ENCODE results near the gene MAP3K14.
"Not testable (repeated sequence)": the region's sequence is repeated elsewhere in the genome, so short reads cannot be mapped to it uniquely, and the experiment has no call there.

MAP3K14 gene

DNA sequence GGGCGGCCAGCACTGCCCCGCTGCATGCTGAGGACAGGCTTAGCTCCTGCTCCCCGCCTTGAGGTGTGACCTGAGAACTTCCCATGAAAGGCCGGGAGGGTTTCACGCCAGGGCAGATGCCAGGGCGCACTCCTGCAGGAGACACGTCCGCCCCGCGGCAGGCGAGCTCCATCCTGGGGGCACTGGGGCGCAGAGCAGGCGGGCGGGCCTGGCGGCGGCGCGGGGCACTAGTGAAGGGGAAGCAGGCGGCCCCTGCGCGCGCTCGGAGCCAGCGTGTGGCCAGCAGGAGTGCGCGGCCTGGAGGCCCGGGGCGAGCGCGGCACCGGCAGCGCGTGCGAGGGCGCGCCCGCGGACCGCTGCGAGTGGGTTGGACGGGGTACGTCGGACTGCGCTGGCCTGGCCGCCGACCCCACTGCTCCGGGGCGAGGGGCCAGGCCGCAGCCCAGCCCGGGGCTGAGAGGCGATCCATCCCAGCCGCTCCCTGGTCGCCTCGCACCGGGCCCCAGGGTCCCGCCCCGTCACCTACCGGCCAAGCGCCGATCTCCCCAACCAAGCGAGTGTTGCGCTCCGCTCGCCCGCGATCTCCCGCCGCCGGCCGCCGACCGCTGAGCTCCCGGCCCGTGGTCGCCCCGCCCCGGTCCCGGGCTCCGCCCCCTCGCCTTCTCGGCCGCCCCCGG, at the start of gene MAP3K14:
Gene MAP3K14 (minus strand): TSS at position 587 of the 677 bp plus-strand sequence. CDS start 26,275 bp downstream, outside the sequence.
- FAIRE-seq: no peak

GRCh38 chr17:45366049-45366448, 49.2 kb upstream of the MAP3K14 start:
- no peak for FAIRE-seq

DNA sequence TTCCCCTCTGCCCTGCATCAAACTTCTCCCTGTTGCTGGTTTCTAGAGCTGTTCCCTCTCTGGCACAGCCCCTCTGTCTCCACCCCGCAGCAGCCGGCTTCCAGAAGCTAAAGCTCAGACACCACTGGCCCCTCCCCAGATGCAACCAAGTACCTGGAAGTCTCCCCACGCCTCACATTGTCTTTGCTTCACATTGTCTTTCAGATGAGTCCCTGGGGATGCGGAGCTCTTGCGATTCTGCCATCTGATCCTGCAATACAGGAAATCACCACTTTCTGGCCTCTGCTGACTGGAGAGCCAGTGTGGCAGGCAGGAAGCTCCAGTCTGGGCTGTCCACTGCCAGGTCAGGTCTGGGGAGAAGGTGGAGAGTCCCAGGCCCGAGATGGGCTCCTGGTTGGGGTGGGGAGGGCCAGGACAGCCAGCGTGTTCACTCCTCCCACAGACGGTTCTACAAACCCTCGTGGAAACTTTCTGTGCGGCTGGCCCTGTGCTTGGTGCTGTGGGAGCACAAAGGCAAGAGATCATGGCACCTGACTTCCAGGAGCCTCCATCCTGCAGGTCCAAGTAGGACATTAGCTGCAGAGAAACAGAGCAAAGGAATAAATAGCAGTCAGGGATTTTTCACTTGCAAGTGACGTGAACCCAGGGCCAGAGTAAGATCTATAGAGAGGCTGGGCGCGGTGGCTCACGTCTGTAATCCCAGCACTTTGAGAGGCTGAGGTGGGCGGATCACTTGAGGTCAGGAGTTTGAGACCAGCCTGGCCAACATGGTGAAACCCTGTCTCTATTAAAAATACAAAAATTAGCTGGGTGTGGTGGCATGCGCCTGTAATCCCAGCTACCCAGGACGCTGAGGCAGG, 47.9 kb upstream of the MAP3K14 start:
- FAIRE-seq: no peak

GRCh38 chr17:45363498-45363897, 46.7 kb upstream of the MAP3K14 start:
- no peak for FAIRE-seq

DNA sequence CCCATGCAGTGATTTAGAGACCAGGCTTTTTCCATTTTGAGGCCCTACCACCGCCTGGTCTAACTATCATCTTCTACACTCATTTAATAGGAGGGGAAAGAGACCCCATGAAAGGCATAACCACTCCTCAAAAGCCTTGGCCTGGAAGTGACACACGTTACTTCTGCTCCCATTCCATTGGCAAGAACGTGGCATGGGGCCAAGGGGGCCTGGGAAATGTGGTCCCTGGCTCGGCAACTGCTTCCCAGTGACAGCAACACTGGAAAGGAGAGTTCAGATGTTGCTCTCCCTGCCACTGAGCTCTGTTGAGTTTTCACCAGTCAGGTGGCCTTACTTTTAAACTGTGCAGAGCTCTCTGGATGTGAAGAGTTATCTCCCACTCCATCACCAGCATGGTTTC, 45.2 kb upstream of the MAP3K14 start:
- FAIRE-seq: no peak

- FAIRE-seq: no peak
Measured at GRCh38 chr17:45361451-45361850, 44.6 kb upstream of the MAP3K14 start.

DNA sequence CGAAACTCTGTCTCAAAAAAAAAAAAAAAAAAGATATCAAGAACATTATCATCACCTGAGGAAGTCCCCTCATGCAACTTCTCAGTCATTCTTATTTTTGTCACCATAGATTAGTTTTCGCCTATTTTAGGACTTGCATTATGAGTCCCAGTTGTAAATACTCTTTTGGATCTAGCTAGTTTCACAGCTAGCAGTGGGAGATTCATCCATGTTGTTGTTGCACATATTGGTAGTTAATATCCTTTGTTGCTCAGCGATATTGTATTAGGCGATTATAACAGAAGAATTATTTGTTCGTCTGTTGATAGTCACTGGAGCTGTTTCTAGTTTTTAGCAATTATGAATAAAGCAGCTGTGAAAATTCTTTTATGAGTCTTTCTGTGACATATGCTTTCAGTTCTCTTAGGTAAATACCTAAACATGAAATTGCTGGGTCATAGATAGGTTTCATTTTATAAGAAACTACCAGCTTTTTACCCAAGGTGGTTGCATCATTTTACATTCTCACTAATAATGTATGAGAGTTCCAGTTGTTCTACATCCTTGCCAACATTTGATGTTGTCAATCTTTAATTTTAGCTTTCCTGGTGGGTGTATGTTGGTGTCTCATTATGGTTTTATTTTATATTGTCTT, 40.7 kb upstream of the MAP3K14 start:
- no peak for FAIRE-seq

DNA sequence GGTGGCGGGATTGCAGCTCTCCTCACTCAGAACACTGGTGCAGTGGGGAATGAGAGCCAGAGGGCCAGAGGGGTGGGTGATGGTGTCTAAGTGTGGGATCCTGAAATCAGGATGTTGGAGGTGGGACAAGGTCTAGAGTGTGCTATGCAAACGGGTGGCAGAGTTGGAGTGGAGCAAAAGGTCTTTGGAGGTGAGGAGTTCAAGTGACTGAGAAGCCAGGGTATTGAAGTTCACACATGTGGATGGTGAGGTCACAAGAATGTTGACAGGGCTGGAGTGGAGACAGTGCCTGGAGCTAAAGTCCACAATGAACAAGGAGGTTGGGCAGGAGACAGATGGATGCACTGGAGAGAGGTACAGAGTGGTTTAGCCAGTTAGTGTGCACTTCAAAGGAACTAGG, 38.3 kb upstream of the MAP3K14 start:
- FAIRE-seq: no peak

GRCh38 chr17:45353043-45353442, 36.2 kb upstream of the MAP3K14 start:
- FAIRE-seq: no peak

GRCh38 chr17:45351831-45352230, 35.0 kb upstream of the MAP3K14 start:
- no peak for FAIRE-seq

GRCh38 chr17:45347444-45347843, 30.6 kb upstream of the MAP3K14 start:
- no peak for FAIRE-seq

DNA sequence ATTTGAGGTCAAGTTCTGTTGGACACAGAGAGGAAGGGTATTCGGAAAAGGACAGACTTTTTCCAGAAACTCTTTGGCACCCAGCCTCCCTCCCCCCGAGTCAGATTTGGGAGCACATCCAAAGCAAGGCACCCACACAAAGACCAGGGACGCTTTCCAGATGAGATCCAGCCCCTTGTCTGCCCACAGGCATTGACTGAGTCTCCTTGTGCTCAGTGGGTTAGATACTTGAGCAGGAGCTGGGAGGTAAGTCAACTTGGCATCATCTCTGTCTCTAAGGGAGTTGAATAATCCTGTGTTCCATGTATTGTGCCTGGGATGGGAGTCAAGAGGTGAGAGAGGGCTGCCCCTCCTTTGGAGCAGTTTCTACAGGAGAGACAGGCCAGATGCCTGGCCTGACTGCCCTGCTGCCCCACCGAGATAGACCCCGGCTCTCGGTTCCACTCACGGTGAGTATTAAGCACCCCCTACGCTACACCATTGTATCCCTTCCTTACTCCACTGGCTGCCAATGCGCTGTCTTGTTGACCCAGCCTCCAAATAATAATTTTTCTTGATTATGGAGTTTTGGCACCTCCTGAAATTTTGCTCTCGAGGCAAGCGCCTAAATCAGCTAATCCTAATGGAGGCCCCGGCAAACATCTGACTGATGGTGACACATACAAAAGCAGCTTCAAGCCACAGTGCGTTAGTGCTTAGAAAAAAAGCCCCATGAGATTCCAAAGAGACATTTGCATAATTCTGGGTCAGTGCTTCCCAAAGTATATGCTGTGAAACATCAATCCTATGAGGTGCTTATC, 29.6 kb upstream of the MAP3K14 start:
- FAIRE-seq: no peak

- FAIRE-seq: no peak
Measured at GRCh38 chr17:45345554-45346215, 28.9 kb upstream of the MAP3K14 start.

- no peak for FAIRE-seq
Measured at GRCh38 chr17:45345246-45345553, 28.4 kb upstream of the MAP3K14 start.

- FAIRE-seq: not testable (repeated sequence)
Measured at GRCh38 chr17:45343967-45344664, 27.3 kb upstream of the MAP3K14 start.

DNA sequence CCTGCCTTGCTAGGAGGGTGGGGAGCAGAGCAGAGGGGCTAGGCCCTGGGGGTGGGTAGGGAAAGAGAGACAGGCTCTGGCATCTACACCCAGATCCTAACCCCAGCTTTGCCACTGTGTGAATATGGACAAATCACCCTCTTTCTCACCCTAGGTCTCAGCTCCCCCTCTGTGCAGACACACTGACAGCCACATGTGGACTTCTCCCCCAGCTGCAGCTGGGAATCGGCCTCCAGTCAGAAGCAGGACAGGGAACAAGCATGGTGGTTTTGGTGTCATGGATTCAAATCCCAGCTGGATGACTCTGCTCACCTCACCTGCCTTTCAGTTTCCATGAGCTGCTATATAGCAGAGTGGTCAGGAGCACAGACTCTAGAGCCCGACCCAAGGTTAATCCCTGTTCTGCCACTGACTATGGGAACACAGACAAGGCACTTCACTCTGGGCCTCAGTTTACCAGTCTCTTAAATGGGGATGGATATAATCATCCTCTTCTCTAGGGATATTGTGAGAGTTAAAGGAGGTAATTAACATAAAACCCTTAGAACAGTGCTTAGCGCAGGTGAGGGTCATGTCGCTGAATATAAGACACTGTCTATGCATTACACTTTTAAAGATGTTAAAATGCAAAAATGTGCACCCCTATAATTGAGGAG, 26.2 kb upstream of the MAP3K14 start:
- no peak for FAIRE-seq

GRCh38 chr17:45342306-45342705, 25.5 kb upstream of the MAP3K14 start:
- FAIRE-seq: no peak

DNA sequence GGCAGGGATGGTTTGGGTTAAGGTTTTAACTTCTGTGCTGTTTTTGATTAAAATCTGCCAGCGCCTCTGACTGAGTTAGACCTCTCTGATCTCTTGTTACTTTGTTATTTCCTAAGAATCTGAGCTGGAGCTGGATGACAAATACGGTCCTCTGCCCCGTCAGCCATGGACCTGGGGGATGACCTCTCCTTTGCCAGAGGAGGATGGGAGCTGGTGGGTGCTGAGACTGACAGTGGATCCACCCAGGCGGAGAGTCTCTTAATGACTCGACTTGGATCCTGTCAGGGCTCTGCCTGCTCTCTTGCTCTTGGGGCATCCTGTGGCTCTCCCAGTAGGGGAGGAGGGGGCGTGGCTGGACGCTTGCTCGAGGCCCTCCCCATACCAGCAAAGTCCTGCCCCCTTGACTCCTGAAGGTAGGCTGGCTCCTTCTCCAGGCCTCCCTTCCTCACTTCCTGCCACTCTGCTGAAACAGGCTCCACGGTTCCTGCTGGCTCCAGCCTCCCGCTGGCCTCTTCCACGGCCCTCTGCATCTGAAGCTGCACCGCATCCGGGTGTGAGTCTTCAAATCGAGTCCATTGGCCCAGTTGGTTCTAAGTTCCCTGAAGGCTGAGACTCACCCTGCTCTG, 24.8 kb upstream of the MAP3K14 start:
- no peak for FAIRE-seq

DNA sequence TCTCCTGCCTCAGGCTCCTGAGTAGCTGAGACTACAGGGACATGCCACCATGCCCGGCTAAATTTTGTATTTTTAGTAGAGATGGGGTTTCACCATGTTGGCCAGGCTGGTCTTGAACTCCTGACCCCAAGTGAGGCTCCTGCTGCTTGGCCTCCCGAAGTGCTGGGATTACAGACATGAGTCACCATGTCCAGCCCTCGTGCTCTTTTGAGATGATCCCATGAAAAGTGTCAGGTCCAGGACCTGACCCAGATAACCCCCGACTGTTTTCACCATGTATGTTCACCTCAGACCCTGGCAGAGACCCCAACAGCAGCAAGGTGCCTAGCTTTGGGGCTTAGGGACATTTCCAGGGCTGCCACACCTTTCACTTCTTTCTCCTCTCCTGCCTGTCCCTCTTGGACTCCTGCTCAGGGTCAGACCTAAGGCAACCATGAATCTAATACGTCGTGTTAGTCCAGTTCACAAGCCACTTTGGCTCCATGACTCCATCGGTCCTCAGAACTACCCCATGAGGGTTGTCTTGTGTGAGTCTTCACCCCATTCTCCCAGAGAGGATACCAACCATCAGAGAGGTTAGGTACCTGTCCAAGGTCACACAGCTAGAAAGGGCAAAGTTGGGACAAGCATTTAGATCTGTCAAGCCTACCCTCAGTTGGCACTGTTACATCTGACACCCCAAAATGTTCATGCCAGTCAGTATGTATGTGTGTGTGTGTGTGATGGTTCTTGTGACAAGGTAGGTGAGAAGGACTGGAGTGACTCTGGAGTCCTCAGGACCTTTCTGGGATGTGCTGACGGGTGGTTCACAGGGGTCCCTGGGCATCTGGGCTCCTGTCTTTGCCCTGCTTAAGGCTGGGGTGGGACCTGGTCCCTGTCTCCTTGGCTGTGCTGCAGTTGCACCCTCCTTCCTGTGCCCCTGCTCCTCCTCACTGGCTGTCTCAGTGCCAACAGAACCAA, 23.1 kb upstream of the MAP3K14 start:
- no peak for FAIRE-seq

Data from TTC549 (cell line).